ENCODE measurements around the gene RHO.

GRCh38 chr3:129559565-129560079, 31.2 kb downstream of the RHO start:
- TF ChIP-seq, protein P1, sequence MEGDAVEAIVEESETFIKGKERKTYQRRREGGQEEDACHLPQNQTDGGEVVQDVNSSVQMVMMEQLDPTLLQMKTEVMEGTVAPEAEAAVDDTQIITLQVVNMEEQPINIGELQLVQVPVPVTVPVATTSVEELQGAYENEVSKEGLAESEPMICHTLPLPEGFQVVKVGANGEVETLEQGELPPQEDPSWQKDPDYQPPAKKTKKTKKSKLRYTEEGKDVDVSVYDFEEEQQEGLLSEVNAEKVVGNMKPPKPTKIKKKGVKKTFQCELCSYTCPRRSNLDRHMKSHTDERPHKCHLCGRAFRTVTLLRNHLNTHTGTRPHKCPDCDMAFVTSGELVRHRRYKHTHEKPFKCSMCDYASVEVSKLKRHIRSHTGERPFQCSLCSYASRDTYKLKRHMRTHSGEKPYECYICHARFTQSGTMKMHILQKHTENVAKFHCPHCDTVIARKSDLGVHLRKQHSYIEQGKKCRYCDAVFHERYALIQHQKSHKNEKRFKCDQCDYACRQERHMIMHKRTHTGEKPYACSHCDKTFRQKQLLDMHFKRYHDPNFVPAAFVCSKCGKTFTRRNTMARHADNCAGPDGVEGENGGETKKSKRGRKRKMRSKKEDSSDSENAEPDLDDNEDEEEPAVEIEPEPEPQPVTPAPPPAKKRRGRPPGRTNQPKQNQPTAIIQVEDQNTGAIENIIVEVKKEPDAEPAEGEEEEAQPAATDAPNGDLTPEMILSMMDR (IDR thresholded peaks at IDR 0.05 in 2 of 3, conservative IDR thresholded peaks at IDR 0.05 in 1 of 3; ENCODE audit: borderline replicate concordance in 1 of 3, insufficient read depth in 1 of 3, low read depth in 2 of 3, low read length in 2 of 3) = no peak
- TF ChIP-seq TCF7L2 (IDR thresholded peaks at IDR 0.05; ENCODE audit: borderline replicate concordance, extremely low read depth, insufficient read depth, insufficient read length) (no peak), EZH2 (IDR thresholded peaks at IDR 0.05) (no peak)

Measured in HCT116 (cell line).